PC-3 (cell line): ENCODE measurements around the gene CTTNBP2.

Source experiments
- EZH2 ChIP-seq: fragments of 300-600 bp; sonication (generic); IDR thresholded peaks from one replicate; pipeline ENCODE4 v1.6.1; 2017; ENCODE audit warnings: antibody characterized with exemption, mild to moderate bottlenecking, low read length; ENCODE audit not compliant: unreplicated experiment
- EZH2phosphoT487 ChIP-seq: fragments of 300-600 bp; sonication (generic); IDR thresholded peaks from 2 replicates; pipeline ENCODE4 v1.6.1; 2018; ENCODE audit warnings: mild to moderate bottlenecking, antibody characterized with exemption, low read length, borderline replicate concordance
- TF ChIP-seq, protein P1 (sequence below): fragments of 300-600 bp; sonication (generic); conservative IDR thresholded peaks from 2 replicates; pipeline ENCODE4 v1.5.1; 2017; ENCODE audit warnings: antibody characterized with exemption, low read depth, mild to moderate bottlenecking, low read length

GRCh38 chr7:117674617-117675016 is 198.6 kb downstream of the CTTNBP2 start:
- TF ChIP-seq, protein P1, sequence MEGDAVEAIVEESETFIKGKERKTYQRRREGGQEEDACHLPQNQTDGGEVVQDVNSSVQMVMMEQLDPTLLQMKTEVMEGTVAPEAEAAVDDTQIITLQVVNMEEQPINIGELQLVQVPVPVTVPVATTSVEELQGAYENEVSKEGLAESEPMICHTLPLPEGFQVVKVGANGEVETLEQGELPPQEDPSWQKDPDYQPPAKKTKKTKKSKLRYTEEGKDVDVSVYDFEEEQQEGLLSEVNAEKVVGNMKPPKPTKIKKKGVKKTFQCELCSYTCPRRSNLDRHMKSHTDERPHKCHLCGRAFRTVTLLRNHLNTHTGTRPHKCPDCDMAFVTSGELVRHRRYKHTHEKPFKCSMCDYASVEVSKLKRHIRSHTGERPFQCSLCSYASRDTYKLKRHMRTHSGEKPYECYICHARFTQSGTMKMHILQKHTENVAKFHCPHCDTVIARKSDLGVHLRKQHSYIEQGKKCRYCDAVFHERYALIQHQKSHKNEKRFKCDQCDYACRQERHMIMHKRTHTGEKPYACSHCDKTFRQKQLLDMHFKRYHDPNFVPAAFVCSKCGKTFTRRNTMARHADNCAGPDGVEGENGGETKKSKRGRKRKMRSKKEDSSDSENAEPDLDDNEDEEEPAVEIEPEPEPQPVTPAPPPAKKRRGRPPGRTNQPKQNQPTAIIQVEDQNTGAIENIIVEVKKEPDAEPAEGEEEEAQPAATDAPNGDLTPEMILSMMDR: no peak
- TF ChIP-seq EZH2 (no peak), EZH2phosphoT487 (no peak)
